ENCODE measurements around the gene COL10A1. TPM values are rescaled to one million over a fixed set of nuclear protein-coding genes. Genes with fewer than 3 reads are reported as not detected.

Gene COL10A1
- total RNA-seq, 1 donor from 2014 or later: not detected

DNA sequence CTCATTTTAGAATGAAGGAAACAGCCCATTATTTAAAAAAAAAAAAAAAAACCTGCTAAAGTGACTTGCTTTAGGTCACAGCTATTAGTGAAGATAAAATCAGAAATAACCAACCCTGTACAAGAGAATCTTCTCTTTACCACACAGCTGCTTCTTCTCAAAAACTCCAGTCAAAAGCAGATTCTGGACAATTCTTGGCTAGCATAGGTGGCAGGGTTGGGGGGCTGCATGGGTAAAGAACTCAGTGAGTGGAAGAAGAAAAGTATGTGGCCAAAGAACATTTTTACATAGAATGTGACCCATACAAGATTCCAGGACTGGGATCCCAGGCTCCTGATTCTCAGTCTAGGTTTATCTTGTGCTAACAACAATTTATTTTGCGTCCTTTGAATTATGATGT, 55.8 kb downstream of the COL10A1 start:
- H3K27me3 Mint-ChIP-seq: peaks cover 4% of the 10 kb centered on the region
- TF ChIP-seq, protein P1, sequence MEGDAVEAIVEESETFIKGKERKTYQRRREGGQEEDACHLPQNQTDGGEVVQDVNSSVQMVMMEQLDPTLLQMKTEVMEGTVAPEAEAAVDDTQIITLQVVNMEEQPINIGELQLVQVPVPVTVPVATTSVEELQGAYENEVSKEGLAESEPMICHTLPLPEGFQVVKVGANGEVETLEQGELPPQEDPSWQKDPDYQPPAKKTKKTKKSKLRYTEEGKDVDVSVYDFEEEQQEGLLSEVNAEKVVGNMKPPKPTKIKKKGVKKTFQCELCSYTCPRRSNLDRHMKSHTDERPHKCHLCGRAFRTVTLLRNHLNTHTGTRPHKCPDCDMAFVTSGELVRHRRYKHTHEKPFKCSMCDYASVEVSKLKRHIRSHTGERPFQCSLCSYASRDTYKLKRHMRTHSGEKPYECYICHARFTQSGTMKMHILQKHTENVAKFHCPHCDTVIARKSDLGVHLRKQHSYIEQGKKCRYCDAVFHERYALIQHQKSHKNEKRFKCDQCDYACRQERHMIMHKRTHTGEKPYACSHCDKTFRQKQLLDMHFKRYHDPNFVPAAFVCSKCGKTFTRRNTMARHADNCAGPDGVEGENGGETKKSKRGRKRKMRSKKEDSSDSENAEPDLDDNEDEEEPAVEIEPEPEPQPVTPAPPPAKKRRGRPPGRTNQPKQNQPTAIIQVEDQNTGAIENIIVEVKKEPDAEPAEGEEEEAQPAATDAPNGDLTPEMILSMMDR (IDR thresholded peaks at IDR 0.05; ENCODE audit: unreplicated experiment): no peak
- no peaks in the 10 kb centered on the region for H3K36me3 Mint-ChIP-seq (ENCODE audit: insufficient read depth)
- no peaks in the 10 kb centered on the region for H3K9me3 Mint-ChIP-seq (ENCODE audit: low read depth)
- H3K4me3 Mint-ChIP-seq (ENCODE audit: low read depth): no peak overlapping the region
- no peak for DNase-seq (ENCODE audit: low spot score, unreplicated experiment)
- H3K27ac Mint-ChIP-seq: no peak overlapping the region
- H3K4me1 Mint-ChIP-seq (ENCODE audit: low read depth): peaks cover 10% of the 10 kb centered on the region

Other genes with a start within 250 kb of the COL10A1 start
- 8.6 and 8.8 TPM in 2 replicates for gene FRK, start 65.2 kb downstream of the COL10A1 start, total RNA-seq
- gene NT5DC1, start 25.3 kb downstream of the COL10A1 start, total RNA-seq: 54.9 and 57.7 TPM in 2 replicates
- gene TSPYL4, start 127.9 kb upstream of the COL10A1 start, total RNA-seq: 69.0 and 72.1 TPM in 2 replicates
- gene TSPYL1, start 153.8 kb upstream of the COL10A1 start, total RNA-seq: 101 and 102 TPM in 2 replicates
- gene DSE, start 244.8 kb upstream of the COL10A1 start, total RNA-seq: 20.4 and 21.4 TPM in 2 replicates

Data from progenitor cell of endocrine pancreas (in vitro differentiated cells).